ENCODE data around the gene AKAP13.

AKAP13 gene

DNA sequence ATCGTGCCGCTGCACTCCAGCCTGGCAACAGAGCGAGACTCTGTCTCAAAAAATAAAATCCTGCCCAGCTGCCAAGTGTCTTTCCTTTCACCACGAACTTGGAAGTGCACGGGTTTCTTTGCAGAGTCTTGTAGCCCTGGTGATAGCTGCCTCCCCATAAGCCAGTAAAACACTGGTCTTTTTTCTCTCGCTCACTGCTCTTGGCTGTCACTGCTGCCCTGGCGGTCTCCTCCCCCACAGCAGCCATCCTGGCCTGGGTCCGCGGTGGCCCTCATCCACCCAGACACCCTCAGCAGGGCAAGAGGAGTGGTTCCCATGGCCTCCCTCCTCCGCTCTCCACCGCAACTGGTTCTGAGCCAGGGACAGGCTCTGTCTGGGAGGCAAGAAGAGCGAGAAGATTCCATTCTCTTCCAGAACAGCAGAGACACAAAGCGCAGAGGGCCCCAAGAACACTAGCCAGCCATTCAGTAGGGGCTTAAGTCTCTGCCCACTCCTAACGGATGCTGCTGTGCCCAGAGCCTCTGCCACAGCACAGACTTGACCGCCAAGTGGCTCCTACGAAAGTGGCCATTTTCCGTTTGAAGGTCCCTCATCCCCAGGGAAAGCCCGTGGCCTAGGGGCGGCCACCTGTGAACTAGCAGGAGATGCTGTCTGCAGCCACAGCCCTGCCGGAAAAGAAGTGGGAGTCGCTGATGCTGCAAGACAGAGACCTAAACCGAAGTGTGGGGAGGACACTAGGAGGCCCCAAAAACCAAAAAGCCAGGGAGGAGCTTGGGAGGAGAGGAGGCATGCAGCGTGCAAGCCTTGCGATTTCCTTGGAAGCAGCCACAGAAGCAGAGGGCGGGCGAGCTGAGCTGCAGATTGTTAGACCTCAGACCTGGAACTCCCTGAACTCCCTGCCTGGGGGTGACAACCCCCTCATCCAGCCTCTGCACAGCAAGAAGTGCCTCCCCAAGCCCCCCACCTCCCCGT lies 370.2 kb downstream of the AKAP13 start:
- peak in 49 of 56 donors; percentile 20 to 87 (median 65) for DNase-seq

DNA sequence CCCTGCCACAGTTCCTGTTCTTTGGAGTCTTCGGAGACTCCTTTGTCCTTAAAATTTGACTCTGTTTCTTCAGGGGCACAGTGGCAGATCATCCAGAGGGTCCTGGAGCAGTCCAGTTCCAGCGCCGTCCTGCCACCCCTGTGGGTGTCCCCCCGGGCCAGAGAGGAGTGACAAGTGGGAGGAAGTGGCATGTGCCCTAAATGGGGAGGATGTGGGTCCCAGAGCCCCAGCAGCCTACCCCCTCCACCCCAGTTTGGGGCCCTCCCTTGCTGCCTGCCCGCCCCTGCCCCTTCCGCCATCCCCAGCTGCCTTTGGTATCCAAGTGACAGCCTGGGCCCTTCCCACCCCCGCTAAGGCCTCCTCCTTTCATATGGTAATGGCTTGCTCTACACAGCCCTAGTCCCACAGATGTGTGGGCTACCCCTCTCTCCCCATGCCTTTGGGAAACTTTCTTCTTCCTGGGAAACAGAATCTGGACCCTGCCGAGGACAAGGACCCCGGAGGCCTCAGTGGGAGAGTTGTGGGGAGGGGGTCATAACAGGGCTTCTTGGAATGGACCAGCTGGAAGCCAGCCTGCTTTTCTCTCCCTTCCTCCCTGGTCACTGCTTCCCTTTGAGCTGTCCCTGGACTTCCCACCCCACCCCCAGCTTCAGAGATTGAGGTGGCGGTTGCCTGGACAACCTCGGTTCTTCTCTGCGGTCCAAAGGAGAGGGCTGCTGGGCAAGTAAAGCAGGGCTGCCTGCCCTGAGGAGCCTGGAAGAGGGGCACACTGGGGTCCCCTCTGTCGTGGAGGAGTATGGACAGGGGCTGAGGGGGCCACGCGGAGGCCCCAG lies 371.1 kb downstream of the AKAP13 start:
- DNase-seq: peak in 47 of 56 donors; percentile 19 to 89 (median 64)

DNA sequence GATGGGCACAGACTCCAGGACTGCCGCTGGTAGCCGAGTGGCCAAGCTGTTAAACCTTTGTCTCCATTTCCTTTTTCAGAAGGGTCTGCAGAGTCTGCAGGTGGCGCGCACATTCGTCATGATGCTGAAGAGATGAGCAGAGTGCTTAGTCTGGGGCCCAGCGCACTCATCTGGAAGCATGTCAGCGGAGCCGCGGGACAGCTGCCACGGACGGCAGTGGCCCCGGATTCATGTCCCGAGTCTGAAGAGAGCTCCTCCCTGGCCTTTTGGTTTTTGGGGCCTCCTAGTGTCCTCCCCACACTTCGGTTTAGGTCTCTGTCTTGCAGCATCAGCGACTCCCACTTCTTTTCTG lies 371.7 kb downstream of the AKAP13 start:
- DNase-seq: peak in 3 of 56 donors; percentile 44 to 55 (median 49)

DNA sequence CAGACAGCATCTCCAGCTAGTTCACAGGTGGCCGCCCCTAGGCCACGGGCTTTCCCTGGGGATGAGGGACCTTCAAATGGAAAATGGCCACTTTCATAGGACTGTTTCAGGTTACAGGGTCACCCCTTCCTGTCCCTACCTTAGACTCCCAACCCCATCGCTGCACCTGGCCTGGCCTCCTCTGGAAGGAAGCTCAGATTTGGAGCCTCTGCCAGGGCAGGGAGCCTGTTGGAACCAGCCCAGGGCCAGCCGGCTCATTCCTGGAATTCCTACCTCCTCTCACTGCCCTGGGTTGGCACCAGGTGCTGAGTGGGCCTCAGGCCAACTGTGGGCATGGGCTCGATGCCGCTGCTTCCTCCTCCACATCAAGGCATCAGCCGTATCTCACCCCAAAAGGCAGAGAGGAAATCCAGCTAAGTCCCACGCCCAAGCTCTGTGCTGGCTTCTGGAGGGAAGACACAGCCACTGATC lies 372.1 kb downstream of the AKAP13 start:
- no peak for DNase-seq

DNA sequence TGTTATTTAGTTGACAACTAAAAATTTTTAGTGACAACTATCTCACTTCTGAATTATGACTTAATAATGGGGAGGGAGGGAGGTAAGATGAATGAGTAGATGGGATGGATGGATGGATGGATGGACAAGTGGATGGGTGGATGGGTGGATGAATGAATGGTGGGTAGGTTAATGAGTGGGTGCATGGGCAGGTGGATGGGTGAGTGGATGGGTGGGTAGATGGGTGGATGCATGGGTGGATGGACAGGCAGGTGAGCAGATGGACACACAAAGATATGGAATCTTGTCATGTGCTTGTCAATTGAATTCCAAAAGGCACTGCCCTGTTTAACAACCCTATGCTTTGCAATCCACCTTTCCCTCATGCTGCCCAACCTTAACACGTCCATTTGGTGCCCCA lies 372.9 kb downstream of the AKAP13 start:
- no peak for DNase-seq

DNA sequence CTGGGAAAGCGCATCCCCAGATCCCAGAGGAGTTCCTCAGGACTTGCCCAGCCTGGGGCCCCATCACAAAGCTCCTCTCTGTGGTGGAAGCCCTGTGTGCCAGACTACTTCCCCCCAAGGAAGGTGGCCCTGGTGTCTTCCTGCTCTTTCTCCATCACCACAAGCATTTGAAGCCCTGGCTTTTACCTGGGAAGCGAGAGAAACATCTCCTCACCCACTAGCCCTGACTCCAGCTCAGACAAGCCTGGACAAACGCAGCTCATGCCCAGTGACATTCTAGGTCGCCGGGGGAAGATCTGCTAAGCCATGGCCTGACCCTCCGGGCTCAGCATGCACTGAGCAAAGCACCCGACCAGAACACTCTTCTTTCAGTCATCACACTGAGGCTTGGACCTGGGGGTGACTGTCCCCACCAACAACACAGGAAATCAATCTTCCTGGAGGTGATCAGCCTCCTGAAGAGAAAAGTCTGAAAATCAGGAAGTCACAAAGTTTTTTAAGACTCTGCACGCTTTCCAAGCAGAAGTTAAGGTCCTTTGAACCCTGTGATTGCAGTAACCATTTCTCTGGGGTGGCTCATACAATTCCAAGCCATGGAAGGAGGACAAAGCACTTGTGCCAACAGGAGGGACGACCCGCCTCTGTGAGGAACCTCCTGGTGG lies 373.5 kb downstream of the AKAP13 start:
- no peak for DNase-seq

DNA sequence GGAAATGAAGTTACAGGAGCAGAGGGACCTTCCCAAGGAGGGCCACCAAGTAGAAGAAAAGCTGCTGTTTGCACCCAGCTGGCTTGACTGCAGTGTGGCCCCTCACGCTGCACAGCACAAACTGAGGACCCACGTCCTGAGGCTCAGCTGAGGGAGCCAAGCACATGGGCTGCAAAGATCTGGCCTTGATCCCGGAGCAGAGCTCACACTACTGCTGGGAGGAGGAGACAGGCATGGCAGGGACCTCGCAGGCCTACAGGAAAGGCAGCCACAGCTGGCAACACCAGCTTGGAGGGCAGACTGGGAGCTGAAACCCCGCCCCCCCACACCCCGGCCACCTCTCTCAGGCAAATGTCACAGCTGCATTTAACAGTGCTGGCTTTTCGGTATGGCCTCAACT lies 374.6 kb downstream of the AKAP13 start:
- peak in 8 of 56 donors; percentile 20 to 41 (median 27) for DNase-seq

DNA sequence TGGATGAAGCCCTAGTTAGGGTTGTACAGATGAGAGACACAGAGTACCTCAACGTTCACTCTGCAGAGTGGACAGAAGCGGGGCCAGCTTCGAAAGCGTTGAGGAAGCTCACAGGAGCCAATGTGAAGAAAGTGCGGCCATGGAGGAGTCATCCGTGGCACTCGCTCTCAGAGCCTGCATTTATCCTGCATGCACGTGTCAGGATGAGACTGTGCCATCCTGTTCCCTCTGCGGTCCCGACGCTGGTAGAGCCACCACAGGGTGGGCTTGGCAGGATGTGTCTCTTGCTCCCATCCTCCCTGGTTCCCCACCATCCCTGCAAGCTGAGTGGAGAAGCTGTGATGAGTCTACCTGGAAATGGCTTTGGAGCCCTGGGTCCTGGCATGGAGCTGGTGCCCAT lies 375.1 kb downstream of the AKAP13 start:
- no peak for DNase-seq

DNA sequence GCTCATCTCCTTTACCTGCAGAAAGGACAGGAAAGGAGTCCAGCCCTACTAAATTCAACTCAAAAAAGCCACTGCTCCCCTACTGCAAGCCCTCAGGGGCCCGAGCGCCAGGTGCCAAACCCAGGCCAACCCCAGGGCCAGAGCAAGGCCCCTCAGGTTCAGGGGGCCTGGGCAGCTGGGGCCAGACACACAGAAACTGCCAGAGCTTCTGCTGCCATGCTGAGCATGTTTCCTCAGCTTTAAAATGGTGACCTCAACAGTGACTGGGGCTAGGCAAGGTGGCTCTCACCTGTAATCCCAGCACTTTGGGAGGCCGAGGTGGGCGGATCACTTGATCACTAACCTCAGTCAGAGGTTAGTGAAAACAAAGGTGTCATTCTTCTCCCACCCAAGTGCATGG lies 375.5 kb downstream of the AKAP13 start:
- no peak for DNase-seq

DNA sequence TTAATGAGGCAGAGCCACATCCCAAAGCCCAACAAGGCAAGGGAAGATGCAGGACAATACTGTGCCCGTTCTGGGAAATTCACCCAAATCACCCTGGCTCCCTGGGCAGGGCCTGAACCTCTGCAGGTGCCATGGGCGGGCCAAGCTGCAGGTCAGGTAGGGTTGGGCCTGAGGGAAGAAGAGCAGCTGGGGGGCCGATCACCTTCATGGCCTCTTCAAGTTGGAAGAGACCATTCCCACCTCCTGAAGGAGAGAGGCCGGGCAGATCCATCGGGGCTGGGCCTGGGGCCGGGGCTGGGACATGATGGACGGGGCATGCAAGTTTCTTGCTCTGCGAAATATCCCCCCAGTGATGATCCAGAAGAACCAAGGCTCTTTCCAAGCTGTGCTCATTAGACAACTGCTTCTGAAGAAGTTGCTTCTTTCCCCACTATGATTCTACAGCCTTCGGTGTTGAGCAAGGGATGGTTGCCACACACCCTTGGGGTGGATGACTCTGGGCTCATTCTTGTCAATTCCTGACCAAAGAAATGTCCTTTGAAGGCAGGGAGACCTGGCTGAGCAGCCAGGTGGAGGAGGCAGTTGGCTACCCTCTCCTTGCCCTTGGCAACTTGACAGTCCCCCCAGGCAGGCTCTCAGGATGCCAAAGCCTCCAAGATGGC lies 376.1 kb downstream of the AKAP13 start:
- no peak for DNase-seq

DNA sequence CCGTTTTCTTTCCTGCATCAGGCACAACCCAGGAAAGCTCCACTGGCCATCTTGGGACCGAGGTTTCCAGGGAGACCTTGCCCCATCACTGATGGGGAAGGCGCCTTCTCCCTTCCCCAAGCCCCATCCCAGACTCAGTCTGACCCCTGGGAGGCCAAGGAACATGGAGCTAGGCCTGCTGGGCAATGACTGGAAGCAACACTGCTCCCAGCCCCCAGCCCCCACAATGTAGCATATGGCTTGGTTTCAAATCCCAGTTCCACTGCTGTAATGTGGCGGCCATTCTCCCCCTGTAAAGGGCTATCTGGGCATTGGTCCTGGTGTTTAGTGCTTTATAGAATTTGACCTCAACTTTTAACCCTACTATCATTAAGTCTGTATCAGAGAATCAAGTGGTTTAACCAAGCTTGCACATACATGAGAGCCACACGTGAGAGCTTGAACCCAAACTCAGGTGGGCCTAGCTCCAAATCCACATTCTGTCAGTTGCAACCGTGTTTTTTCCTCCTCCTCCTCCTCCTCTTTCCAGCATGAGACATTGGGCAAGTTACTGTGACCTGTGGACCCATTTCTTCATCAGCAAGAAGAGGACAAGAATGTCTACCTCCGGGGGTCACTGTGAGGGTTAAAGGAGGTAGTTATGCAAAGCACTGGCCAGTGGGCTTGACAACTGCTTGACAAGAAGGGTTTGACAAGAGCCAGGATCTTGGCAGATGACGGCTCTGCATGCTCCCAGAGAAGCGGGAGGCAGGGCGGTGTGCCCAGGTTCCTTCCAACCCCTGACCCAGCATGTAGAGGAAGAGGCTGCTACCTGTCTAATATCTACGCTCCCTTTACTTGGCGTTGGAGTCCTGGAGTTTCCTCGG lies 376.9 kb downstream of the AKAP13 start:
- DNase-seq: no peak

DNA sequence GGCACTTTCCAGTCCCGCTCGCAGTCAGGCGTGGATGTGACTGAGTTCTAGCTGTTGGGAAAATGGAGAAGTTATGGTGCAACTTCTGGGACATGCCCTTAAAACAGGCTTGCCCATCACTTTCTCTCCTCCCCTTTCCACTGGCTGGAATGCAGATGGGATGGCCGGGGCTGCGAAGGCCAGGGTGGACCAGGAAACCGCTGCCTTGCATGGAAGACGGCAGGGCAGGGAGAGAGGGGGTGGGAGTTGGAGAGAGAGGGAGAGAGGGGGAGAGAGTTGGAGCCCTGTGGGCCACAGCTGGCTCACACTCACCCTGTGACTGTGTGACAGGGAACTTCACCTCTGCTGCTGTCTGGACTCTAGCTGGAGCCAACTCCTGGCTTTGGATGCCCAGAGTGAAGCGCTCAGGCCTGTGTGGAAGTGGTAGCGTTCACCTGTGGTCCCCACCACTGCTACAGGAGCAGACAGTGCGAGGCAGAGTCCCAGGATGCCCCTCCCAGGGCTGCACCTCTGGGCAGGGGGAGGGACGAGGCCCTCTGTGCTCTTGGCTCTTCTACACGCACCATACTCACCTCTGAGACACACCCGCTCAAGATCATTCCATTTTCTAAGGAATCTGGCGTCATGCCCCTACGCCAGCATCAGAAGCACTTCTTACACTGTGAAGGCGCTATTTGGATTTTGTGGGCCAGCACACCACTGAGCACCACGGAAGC lies 377.7 kb downstream of the AKAP13 start:
- DNase-seq: no peak

DNA sequence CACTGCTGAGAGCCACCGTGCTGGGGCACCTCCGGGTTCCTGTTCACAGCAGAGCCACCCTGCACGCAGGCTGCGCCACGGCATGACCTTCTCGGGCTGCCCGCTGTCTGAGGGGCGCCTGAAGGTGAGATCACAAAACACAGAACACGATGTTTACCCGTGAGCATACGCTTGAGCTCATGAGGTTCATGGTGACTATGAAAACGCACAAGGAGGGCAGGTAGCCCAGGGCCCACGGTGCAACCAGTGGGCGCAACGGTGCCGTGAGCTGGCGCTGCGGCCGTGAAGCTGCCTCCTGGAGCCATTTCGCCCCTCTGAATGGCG lies 378.2 kb downstream of the AKAP13 start:
- no peak for DNase-seq

DNA sequence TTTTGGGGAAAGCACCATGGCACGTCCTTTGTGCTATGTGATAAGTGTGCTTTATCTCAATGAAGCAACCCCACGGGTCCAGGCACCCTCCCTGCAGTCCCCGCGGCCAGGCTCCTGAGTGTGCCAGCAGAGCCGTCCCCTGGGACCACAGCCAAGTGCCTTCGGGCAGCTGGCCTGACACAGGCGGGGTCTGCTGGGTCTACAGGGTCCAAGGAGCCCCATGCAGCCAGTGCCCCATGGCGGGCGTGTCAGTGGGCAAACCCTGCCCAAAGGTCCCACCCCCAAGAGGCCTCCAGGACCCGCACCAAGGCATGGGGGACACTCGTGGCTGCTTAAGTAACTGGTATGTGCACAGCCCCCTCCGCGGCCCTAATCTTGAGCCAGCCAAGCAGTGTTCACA lies 379.0 kb downstream of the AKAP13 start:
- peak in 8 of 56 donors; percentile 17 to 56 (median 26) for DNase-seq

DNA sequence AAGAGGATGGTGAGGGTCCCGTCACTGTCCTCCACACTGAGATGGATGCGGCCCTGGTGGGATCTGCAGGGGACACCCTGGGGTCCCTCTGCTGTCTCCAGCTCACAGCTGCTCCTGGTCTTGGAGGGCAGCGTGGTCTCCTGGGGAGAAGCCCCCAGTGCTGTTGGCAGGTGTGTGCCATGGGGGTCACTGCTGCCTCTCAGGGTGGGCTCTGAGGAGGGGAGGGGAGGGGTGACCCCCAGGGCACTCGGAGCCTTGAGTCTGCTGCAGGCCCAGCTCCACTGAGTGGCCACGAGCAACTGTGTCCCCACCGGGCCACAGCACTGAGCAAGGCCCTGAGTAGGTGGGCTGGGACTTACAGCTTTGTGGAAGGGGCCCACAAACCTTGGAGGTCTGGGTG lies 379.6 kb downstream of the AKAP13 start:
- no peak for DNase-seq

DNA sequence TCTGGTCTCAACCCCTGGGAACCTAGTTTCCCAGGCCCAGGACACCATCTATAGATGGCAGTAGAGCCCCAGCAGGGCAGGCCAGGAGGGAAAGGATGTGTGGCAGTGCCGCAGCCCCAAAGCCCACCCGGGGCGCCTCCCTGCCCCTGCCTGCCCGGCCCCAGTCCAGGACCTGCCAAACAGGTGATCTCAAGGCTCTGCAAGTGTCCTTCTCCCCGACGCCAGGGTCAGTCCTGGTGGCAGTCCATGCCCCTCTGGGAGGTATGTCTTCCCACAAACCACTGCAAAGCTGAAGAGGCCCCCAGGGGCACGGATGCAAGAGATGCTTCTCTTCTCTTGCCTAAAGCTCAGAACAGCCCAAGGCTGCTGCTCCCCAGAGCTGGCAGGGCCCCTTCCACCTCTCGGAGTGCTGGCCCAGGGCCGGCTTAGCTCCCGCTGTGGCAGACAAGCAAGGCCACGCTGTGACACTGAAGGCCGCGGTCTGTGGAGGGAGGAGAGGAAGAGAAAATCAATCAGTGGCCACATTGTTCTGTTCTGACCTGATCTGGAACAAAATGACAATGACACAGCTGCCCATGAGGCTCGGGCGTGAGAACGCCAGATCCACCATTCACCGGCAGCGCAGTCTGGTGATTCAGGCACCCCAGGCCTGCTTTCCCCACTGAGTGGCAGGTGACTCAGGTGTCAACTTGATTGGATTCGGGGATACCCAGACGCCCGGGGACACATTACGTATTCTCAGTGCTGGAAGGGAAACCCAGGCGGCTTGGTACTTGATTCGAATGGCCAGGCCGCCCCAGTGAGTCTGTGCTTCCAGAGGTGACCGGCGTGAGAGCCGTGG lies 380.3 kb downstream of the AKAP13 start:
- peak in 2 of 56 donors; percentile 16 to 17 for DNase-seq

DNA sequence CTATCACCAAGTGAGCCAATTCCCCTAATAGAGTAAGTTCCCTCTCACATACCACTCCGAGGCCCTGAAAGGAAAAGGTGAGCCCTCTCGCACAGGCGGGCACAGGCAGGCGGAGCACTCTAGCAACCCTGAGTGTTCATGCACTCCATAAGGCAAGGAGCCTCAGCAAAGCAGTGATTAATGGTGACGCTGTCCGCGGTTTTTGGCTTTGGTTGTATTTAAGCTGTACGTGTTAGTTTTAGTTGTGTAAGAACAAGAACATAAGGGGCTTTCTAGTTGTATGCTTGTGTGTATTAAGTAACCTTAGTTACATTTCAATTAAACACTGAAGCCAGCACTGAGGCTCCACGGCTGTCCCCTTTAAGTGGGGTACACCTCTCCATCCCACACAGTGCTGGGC lies 381.2 kb downstream of the AKAP13 start:
- no peak for DNase-seq

DNA sequence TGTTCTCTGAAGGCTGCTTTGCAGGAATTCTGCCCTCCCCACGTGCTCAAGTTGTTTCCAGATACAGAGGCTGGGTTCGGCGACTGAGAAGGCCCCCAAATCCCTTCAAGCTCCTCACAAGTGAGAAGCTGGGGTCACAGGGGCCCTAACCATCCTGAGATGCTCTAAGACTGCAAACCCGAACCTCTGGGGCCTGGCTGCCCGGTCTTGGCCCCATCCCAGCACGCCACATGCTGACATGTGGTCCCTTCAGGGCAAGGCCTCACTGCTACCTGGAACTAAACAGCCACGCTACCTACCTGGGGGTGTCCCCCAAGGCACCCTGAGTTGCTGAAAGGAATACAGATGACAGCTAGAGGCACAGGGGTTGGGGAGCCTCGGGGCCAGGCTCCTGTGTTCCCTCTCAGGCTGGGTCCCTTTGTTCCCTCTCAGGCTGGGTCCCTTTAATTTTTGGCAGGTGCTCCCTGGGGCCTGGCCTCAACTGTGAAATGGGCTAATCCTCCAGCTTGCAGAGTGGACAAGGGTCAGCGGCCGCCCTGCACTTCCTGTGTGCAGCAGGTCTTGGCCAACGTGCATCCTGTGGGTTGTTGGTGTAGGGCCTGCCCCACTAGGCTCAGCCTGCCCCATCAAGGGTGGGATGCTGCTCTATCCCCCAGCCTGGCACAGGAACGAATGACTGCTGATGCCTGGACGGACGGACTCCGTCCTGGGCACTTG lies 381.8 kb downstream of the AKAP13 start:
- DNase-seq: no peak

All from nucleus accumbens (tissue), 56 donors.